Smooth muscle cell (in vitro differentiated cells): ENCODE results near the gene SSB. TPM values are rescaled to one million over a fixed set of nuclear protein-coding genes. Genes with fewer than 3 reads are reported as not detected.
"Not testable (repeated sequence)": the region's sequence is repeated elsewhere in the genome, so short reads cannot be mapped to it uniquely, and the experiment has no call there.

Experiments
- DNase-seq: peaks from one replicate; lab custom pipeline; 2025; ENCODE audit not compliant: unreplicated experiment; lab: John Stamatoyannopoulos, UW
- H2AFZ ChIP-seq: fragments of 200-600 bp; sonication (generic); 2 replicates; pipeline ENCODE4 v1.6.0; 2016; ENCODE audit warnings: antibody characterized with exemption, low read depth, mild to moderate bottlenecking
- H3F3A ChIP-seq: fragments of 200-600 bp; sonication (generic); 2 replicates; pipeline ENCODE4 v1.6.0; 2017; ENCODE audit warnings: antibody characterized with exemption, low read depth
- H3K27ac ChIP-seq: fragments of 200-600 bp; sonication (generic); 2 replicates; pipeline ENCODE4 v1.5.1; 2016; ENCODE audit warnings: low read depth, mild to moderate bottlenecking
- H3K27me3 ChIP-seq: fragments of 200-600 bp; sonication (generic); 2 replicates; pipeline ENCODE4 v1.6.1; 2016; ENCODE audit warnings: low read depth, mild to moderate bottlenecking
- H3K36me3 ChIP-seq: fragments of 200-600 bp; sonication (generic); 2 replicates; pipeline ENCODE4 v1.5.1; 2016; ENCODE audit warnings: low read depth
- H3K4me1 ChIP-seq: fragments of 200-600 bp; sonication (generic); 2 replicates; pipeline ENCODE4 v1.5.1; 2016; ENCODE audit warnings: low read depth
- H3K4me2 ChIP-seq: fragments of 200-600 bp; sonication (generic); 2 replicates; pipeline ENCODE4 v1.6.0; 2016; ENCODE audit warnings: mild to moderate bottlenecking
- H3K4me3 ChIP-seq: fragments of 200-600 bp; sonication (generic); 2 replicates; pipeline ENCODE4 v1.5.1; 2016; ENCODE audit warnings: mild to moderate bottlenecking
- H3K79me2 ChIP-seq: fragments of 200-600 bp; sonication (generic); 2 replicates; pipeline ENCODE4 v1.6.0; 2016; ENCODE audit warnings: low read depth, mild to moderate bottlenecking
- H3K9ac ChIP-seq: fragments of 200-600 bp; sonication (generic); 2 replicates; pipeline ENCODE4 v1.6.0; 2016; ENCODE audit warnings: low read depth
- H3K9me3 ChIP-seq: fragments of 200-600 bp; sonication (generic); replicated peaks from 2 replicates; pipeline ENCODE4 v1.5.1; 2016; ENCODE audit warnings: low read depth
- H4K20me1 ChIP-seq: fragments of 200-600 bp; sonication (generic); 2 replicates; pipeline ENCODE4 v1.6.0; 2016; ENCODE audit warnings: low read depth
- WGBS: methylation state at CpG from one replicate; pipeline ENCODE4 v1.1.7; 2016; ENCODE audit warnings: low lambda C conversion rate; 5-methylcytosine and 5-hydroxymethylcytosine counted together
- polyA plus RNA-seq: library from polyadenylated mRNA; unstranded; fragments of >200 nt; fragmentation: Nextera tagmentation; extraction: Ambion mirVana; gene quantifications from 2 replicates; pipeline ENCODE4 v1.2.1, GENCODE V29; 2016
- total RNA-seq: library from RNA; depleted of rRNA; stranded (reverse); fragments of >200 nt; gene quantifications from 2 replicates; pipeline ENCODE4 v1.2.3, GENCODE V29; 2014
- TF ChIP-seq, protein P1 (sequence below): fragments of 200-600 bp; sonication (generic); IDR thresholded peaks from 2 replicates; pipeline ENCODE4 v1.5.1; 2017; ENCODE audit warnings: borderline replicate concordance, mild to moderate bottlenecking, antibody characterized with exemption; ENCODE audit not compliant: insufficient read depth, poor library complexity, severe bottlenecking

Gene SSB
- total and polyA plus RNA-seq, 2 experiments from 2014 or later = 91.5 to 95.8 TPM

- H3K27ac ChIP-seq = no peak overlapping the region
- H3K36me3 ChIP-seq = no peaks in the 10 kb centered on the region
- H3K4me3 ChIP-seq = no peak overlapping the region
- H4K20me1 ChIP-seq = no peaks in the 10 kb centered on the region
- no peaks in the 10 kb centered on the region for H3F3A ChIP-seq
- TF ChIP-seq, protein P1, sequence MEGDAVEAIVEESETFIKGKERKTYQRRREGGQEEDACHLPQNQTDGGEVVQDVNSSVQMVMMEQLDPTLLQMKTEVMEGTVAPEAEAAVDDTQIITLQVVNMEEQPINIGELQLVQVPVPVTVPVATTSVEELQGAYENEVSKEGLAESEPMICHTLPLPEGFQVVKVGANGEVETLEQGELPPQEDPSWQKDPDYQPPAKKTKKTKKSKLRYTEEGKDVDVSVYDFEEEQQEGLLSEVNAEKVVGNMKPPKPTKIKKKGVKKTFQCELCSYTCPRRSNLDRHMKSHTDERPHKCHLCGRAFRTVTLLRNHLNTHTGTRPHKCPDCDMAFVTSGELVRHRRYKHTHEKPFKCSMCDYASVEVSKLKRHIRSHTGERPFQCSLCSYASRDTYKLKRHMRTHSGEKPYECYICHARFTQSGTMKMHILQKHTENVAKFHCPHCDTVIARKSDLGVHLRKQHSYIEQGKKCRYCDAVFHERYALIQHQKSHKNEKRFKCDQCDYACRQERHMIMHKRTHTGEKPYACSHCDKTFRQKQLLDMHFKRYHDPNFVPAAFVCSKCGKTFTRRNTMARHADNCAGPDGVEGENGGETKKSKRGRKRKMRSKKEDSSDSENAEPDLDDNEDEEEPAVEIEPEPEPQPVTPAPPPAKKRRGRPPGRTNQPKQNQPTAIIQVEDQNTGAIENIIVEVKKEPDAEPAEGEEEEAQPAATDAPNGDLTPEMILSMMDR = no peak
- H3K79me2 ChIP-seq = no peaks in the 10 kb centered on the region
- H3K9me3 ChIP-seq = no peaks in the 10 kb centered on the region
- DNase-seq = no peak
- no peaks in the 10 kb centered on the region for H3K4me1 ChIP-seq
- no peak overlapping the region for H3K9ac ChIP-seq
- H3K4me2 ChIP-seq = no peak overlapping the region
- no peaks in the 10 kb centered on the region for H3K27me3 ChIP-seq
- WGBS = 88% methylated on average over 4 of the region's 4 CpGs
- H2AFZ ChIP-seq = no peak overlapping the region
Observed at GRCh38 chr2:169756342-169756741, 42.3 kb upstream of the SSB start.

GRCh38 chr2:169757356-169757755 is 41.3 kb upstream of the SSB start:
- no peak for DNase-seq
- Histone ChIP-seq H3K4me2 (no peak overlapping the region), H3K4me1 (no peaks in the 10 kb centered on the region), H2AFZ (no peak overlapping the region), H3F3A (no peaks in the 10 kb centered on the region), H3K27ac (no peak overlapping the region), H3K4me3 (no peak overlapping the region), H4K20me1 (no peaks in the 10 kb centered on the region), H3K9me3 (no peaks in the 10 kb centered on the region), H3K27me3 (no peaks in the 10 kb centered on the region), H3K9ac (no peak overlapping the region), H3K79me2 (no peaks in the 10 kb centered on the region), H3K36me3 (no peaks in the 10 kb centered on the region)
- TF ChIP-seq, protein P1 = no peak
- 96% methylated on average over 3 of the region's 3 CpGs for WGBS

GRCh38 chr2:169757778-169758177 is 40.9 kb upstream of the SSB start:
- Histone ChIP-seq H3K4me3 (no peak overlapping the region), H3K27ac (no peak overlapping the region), H3K4me1 (no peaks in the 10 kb centered on the region), H4K20me1 (no peaks in the 10 kb centered on the region), H3K9me3 (no peaks in the 10 kb centered on the region), H3K79me2 (no peaks in the 10 kb centered on the region), H3K36me3 (no peaks in the 10 kb centered on the region), H3F3A (no peaks in the 10 kb centered on the region), H3K4me2 (no peak overlapping the region), H3K9ac (no peak overlapping the region), H2AFZ (no peak overlapping the region), H3K27me3 (no peaks in the 10 kb centered on the region)
- TF ChIP-seq, protein P1 = no peak
- 100% methylated on average over 2 of the region's 2 CpGs for WGBS
- DNase-seq = no peak

GRCh38 chr2:169759987-169760386 is 38.7 kb upstream of the SSB start:
- Histone ChIP-seq H3K9me3 (no peaks in the 10 kb centered on the region), H3K4me3 (no peak overlapping the region), H4K20me1 (no peaks in the 10 kb centered on the region), H3K27me3 (no peaks in the 10 kb centered on the region), H3K79me2 (no peaks in the 10 kb centered on the region), H3K27ac (no peak overlapping the region), H2AFZ (no peak overlapping the region), H3K36me3 (no peaks in the 10 kb centered on the region), H3K4me1 (no peaks in the 10 kb centered on the region), H3F3A (no peaks in the 10 kb centered on the region), H3K9ac (no peak overlapping the region), H3K4me2 (no peak overlapping the region)
- DNase-seq = no peak
- TF ChIP-seq, protein P1 = no peak
- 68% methylated on average over 7 of the region's 7 CpGs for WGBS

- not testable (repeated sequence) for H3K4me1 ChIP-seq, H3K9me3 ChIP-seq, H3K27me3 ChIP-seq, H3K36me3 ChIP-seq, H3F3A ChIP-seq, H3K79me2 ChIP-seq, H3K27ac ChIP-seq, H3K9ac ChIP-seq, H2AFZ ChIP-seq, H3K4me2 ChIP-seq, H4K20me1 ChIP-seq, H3K4me3 ChIP-seq, DNase-seq
- WGBS = 96% methylated on average over 3 of the region's 3 CpGs
Observed at GRCh38 chr2:169760798-169761197, 37.9 kb upstream of the SSB start.
